ENCODE results near the gene ABI2.

DNA sequence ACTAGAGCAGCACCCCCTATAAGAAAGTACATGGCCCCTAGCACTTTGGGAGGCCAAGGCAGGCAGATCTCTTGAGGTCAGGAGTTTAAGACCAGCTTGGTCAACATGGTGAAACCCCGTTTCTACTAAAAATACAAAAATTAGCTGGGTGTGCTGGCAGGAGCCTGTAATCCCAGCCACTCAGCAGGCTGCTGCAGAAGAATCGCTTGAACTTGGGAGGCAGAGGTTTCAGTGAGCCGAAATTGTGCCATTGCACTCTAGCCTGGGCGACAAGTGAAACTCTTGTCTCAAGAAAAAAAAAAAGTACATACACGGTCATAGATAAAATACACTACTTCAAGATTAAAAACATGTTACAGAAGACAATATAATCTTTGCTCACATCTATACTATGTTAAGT lies 143.1 kb downstream of the ABI2 start:
- no peak for TF ChIP-seq POLR2A (IDR thresholded peaks at IDR 0.05)
- TF ChIP-seq, protein P1, sequence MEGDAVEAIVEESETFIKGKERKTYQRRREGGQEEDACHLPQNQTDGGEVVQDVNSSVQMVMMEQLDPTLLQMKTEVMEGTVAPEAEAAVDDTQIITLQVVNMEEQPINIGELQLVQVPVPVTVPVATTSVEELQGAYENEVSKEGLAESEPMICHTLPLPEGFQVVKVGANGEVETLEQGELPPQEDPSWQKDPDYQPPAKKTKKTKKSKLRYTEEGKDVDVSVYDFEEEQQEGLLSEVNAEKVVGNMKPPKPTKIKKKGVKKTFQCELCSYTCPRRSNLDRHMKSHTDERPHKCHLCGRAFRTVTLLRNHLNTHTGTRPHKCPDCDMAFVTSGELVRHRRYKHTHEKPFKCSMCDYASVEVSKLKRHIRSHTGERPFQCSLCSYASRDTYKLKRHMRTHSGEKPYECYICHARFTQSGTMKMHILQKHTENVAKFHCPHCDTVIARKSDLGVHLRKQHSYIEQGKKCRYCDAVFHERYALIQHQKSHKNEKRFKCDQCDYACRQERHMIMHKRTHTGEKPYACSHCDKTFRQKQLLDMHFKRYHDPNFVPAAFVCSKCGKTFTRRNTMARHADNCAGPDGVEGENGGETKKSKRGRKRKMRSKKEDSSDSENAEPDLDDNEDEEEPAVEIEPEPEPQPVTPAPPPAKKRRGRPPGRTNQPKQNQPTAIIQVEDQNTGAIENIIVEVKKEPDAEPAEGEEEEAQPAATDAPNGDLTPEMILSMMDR (IDR thresholded peaks at IDR 0.05), result no peak
- TF ChIP-seq POLR2AphosphoS5 (IDR thresholded peaks at IDR 0.05), result no peak
